Adrenal gland (tissue), 12 donors: ENCODE data around the gene OSMR. TPM values are rescaled to one million over a fixed set of nuclear protein-coding genes. Genes with fewer than 3 reads are reported as not detected.

Source experiments
- DNase-seq, 7 donors: peaks; one replicate each; pipeline ENCODE4 v3.0.0-alpha.2; 2019 to 2020
- H3K27ac ChIP-seq, 5 donors: fragments of 200-600 bp; sonication (generic) in 4 of 5; 1 replicate in 3 of 5; 2 replicates in 2 of 5; pipeline versions ENCODE4 v1.5.1 to v1.8.0; 2016 to 2020; ENCODE audit warnings: mild to moderate bottlenecking in 1 of 5
- H3K27me3 ChIP-seq: fragments of 200-600 bp; 2 replicates; pipeline ENCODE4 v1.8.0; 2021
- H3K36me3 ChIP-seq, 2 donors: fragments of 200-600 bp; replicated peaks in 1 of 2; 1 replicate in 1 of 2; 2 replicates in 1 of 2; pipeline versions ENCODE4 v1.5.1 to v1.8.0; 2018 to 2022
- H3K4me1 ChIP-seq, 2 donors: fragments of 200-600 bp; replicated peaks in 1 of 2; 1 replicate in 1 of 2; 2 replicates in 1 of 2; pipeline versions ENCODE4 v1.5.1 to v1.8.0; 2018 to 2021
- H3K4me3 ChIP-seq, 4 donors: fragments of 200-600 bp; sonication (generic) in 3 of 4; one replicate each; pipeline ENCODE4 v1.5.1; 2016 to 2018
- H3K9me3 ChIP-seq, 3 donors: fragments of 200-600 bp; sonication (generic) in 1 of 3; replicated peaks in 1 of 3; 1 replicate in 2 of 3; 2 replicates in 1 of 3; pipeline versions ENCODE4 v1.5.1 to v1.8.0; 2016 to 2021
- CTCF ChIP-seq, 6 experiments: fragments of 450-650 bp in 4 of 6; fragments of 200-600 bp in 2 of 6; sonication (generic) in 1 of 6; IDR thresholded peaks; 1 replicate in 5 of 6; 2 replicates in 1 of 6; pipeline versions ENCODE4 v1.5.1 to v1.8.0; 2016 to 2021; ENCODE audit warnings: antibody characterized with exemption in 6 of 6, mild to moderate bottlenecking in 2 of 6, moderate library complexity in 1 of 6
- POLR2A ChIP-seq, 2 donors: fragments of 450-650 bp; IDR thresholded peaks; one replicate each; pipeline ENCODE4 v1.6.1; 2017; ENCODE audit warnings: antibody characterized with exemption in 2 of 2, mild to moderate bottlenecking in 2 of 2, moderate library complexity in 1 of 2
- WGBS, 4 donors: extraction: QIAGEN DNeasy Blood & Tissue Kit in 2 of 4; methylation state at CpG; one replicate each; pipeline versions ENCODE4 v1.1.5 to v1.1.7; 2013 to 2017; 5-methylcytosine and 5-hydroxymethylcytosine counted together
- intact Hi-C, 2 donors: fragments of 100-400 bp; cut with DNase I; formaldehyde crosslinking; loops; one replicate each; pipeline versions ENCODE4 v1.14.1 to v1.15.0; 2022 to 2023
- polyA plus RNA-seq, 3 donors: library from polyadenylated mRNA; stranded (reverse); fragments of 200-250 nt in 2 of 3; fragments of 350-450 nt in 1 of 3; fragmentation: Illumina TruSeq in 1 of 3; extraction: RNeasy Lipid Tissue Mini Kit (QIAGEN cat#74804) in 1 of 3; gene quantifications; one replicate each; pipeline ENCODE4 v1.2.3, GENCODE V29; 2013 to 2014
- total RNA-seq, 9 donors: library from RNA; depleted of rRNA in 4 of 9; stranded (reverse); fragments of >200 nt in 4 of 9; fragments of 120-200 nt in 1 of 9; fragmentation: NEBNext Ultra II Directional in 1 of 9; extraction: Animal tissue kit (Norgen Biotek cat#: 25700) in 1 of 9; gene quantifications; one replicate each; pipeline versions ENCODE4 v1.1.0 to v1.2.4, GENCODE V29; 2013 to 2023
- donor health status: healthy with polysubstance abuse.
- donor health status: Bipolar disorder and iron deficiency.
- donor health status: DM: yes; HTN: yes; CAD: no.
- donor health status: DM: no; HTN: no; CAD: no.
- donor health status: DM: no; HTN: no; CAD: no.
- donor health status: DM: yes; HTN: yes; CAD: no.

The OSMR gene
- total and polyA plus RNA-seq, 12 donors: 3.3 to 121 (median 51.1) TPM

- Histone ChIP-seq H3K4me3 (no peak overlapping the region), H3K36me3 (peaks cover 0 to 11% of the 10 kb centered on the region in 2 donors), H3K27me3 (no peaks in the 10 kb centered on the region), H3K4me1 (peaks cover 5 to 13% of the 10 kb centered on the region in 2 donors), H3K9me3 (peaks cover 0 to 12% (median 0%) of the 10 kb centered on the region in 3 donors), H3K27ac (no peak overlapping the region)
- no peak for DNase-seq
- TF ChIP-seq CTCF (IDR thresholded peaks at IDR 0.05): no peak
- 81 to 90% (median 90%) methylated on average over 2 to 4 of the region's 4 CpGs for WGBS, 4 donors
- intact Hi-C loops: no loop called here
Measured at GRCh38 chr5:38866362-38867031, 20.7 kb downstream of the OSMR start.

GRCh38 chr5:38867032-38867398, 21.2 kb downstream of the OSMR start:
- peaks cover 0 to 11% of the 10 kb centered on the region in 2 donors for H3K36me3 ChIP-seq
- 78 to 93% (median 89%) methylated on average over 1 of the region's 1 CpG for WGBS, 4 donors
- no peak overlapping the region for H3K4me3 ChIP-seq
- no peak overlapping the region for H3K27ac ChIP-seq
- no peak for DNase-seq
- peaks cover 0 to 12% (median 0%) of the 10 kb centered on the region in 3 donors for H3K9me3 ChIP-seq
- H3K27me3 ChIP-seq: no peaks in the 10 kb centered on the region
- TF ChIP-seq POLR2A (IDR thresholded peaks at IDR 0.05) (no peak), CTCF (IDR thresholded peaks at IDR 0.05) (no peak)
- intact Hi-C loops: no loop called here
- peaks cover 10 to 18% of the 10 kb centered on the region in 2 donors for H3K4me1 ChIP-seq

- intact Hi-C loops: no loop called here
- WGBS, 4 donors: 66 to 75% (median 68%) methylated on average over 5 of the region's 5 CpGs
Measured at GRCh38 chr5:38867416-38867815, 21.6 kb downstream of the OSMR start.

GRCh38 chr5:38870595-38870994, 24.8 kb downstream of the OSMR start:
- intact Hi-C loops: no loop called here
- no peaks in the 10 kb centered on the region for H3K27me3 ChIP-seq
- WGBS, 4 donors: 89 to 94% (median 91%) methylated on average over 1 of the region's 1 CpG
- H3K4me3 ChIP-seq: no peak overlapping the region
- H3K9me3 ChIP-seq: no peaks in the 10 kb centered on the region
- peak overlapping the region in 1 of 5 donors; percentile 63 for H3K27ac ChIP-seq
- peaks cover 19 to 30% of the 10 kb centered on the region in 2 donors for H3K4me1 ChIP-seq
- no peak for DNase-seq
- peaks cover 0 to 11% of the 10 kb centered on the region in 2 donors for H3K36me3 ChIP-seq
- TF ChIP-seq CTCF (IDR thresholded peaks at IDR 0.05) (no peak), POLR2A (IDR thresholded peaks at IDR 0.05) (no peak)

More at GRCh38 chr5:38867416-38867815, 21.6 kb downstream of the OSMR start:
- no peak overlapping the region for H3K27ac ChIP-seq
- H3K9me3 ChIP-seq: peaks cover 0 to 12% (median 0%) of the 10 kb centered on the region in 3 donors
- TF ChIP-seq CTCF (IDR thresholded peaks at IDR 0.05): no peak
- no peak for TF ChIP-seq POLR2A (IDR thresholded peaks at IDR 0.05)
- H3K27me3 ChIP-seq: no peaks in the 10 kb centered on the region
- DNase-seq: no peak
- H3K4me3 ChIP-seq: no peak overlapping the region
- peaks cover 0 to 11% of the 10 kb centered on the region in 2 donors for H3K36me3 ChIP-seq
- peaks cover 14 to 22% of the 10 kb centered on the region in 2 donors for H3K4me1 ChIP-seq
